Measurements from ENCODE around the gene SFXN3.

- TF ChIP-seq, protein P1, sequence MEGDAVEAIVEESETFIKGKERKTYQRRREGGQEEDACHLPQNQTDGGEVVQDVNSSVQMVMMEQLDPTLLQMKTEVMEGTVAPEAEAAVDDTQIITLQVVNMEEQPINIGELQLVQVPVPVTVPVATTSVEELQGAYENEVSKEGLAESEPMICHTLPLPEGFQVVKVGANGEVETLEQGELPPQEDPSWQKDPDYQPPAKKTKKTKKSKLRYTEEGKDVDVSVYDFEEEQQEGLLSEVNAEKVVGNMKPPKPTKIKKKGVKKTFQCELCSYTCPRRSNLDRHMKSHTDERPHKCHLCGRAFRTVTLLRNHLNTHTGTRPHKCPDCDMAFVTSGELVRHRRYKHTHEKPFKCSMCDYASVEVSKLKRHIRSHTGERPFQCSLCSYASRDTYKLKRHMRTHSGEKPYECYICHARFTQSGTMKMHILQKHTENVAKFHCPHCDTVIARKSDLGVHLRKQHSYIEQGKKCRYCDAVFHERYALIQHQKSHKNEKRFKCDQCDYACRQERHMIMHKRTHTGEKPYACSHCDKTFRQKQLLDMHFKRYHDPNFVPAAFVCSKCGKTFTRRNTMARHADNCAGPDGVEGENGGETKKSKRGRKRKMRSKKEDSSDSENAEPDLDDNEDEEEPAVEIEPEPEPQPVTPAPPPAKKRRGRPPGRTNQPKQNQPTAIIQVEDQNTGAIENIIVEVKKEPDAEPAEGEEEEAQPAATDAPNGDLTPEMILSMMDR (IDR thresholded peaks at IDR 0.05): peak; percentile 44
- TF ChIP-seq EZH2phosphoT487 (IDR thresholded peaks at IDR 0.05): peak; percentile 69
Observed at GRCh38 chr10:101066146-101066895, 35.3 kb downstream of the SFXN3 start.
